Thoracic aorta (tissue), 2 donors: Measurements from ENCODE around the gene CRB1. TPM values are rescaled to one million over a fixed set of nuclear protein-coding genes. Genes with fewer than 3 reads are reported as not detected.

Source experiments
- ATAC-seq: fragments of 150-250 bp; one replicate; pipeline ENCODE4 v1.8.0; 2017; ENCODE audit warnings: low read depth; ENCODE audit not compliant: insufficient number of reproducible peaks, low FRiP score
- DNase-seq: peaks from one replicate; pipeline ENCODE4 v3.0.0-alpha.2; 2020; ENCODE audit warnings: low spot score
- H3K27ac ChIP-seq, 2 donors: fragments of 200-600 bp; sonication (generic); 1 replicate in 1 of 2; 2 replicates in 1 of 2; pipeline ENCODE4 v1.5.1; 2016; ENCODE audit warnings: mild to moderate bottlenecking in 2 of 2, moderate library complexity in 2 of 2
- H3K27me3 ChIP-seq: fragments of 200-600 bp; sonication (generic); replicated peaks from 2 replicates; pipeline ENCODE4 v1.6.0; 2016; ENCODE audit warnings: mild to moderate bottlenecking; ENCODE audit not compliant: insufficient read depth
- H3K36me3 ChIP-seq: fragments of 200-600 bp; sonication (generic); one replicate; pipeline ENCODE4 v1.5.1; 2016
- H3K4me1 ChIP-seq, 2 donors: fragments of 200-600 bp; sonication (generic); 1 replicate in 1 of 2; 2 replicates in 1 of 2; pipeline versions ENCODE4 v1.5.1 to v1.6.0; 2016; ENCODE audit warnings: low read depth in 2 of 2, mild to moderate bottlenecking in 1 of 2; ENCODE audit not compliant: control insufficient read depth in 1 of 2
- H3K4me3 ChIP-seq: fragments of 200-600 bp; sonication (generic); 2 replicates; pipeline ENCODE4 v1.5.1; 2016; ENCODE audit warnings: mild to moderate bottlenecking
- H3K9me3 ChIP-seq: fragments of 200-600 bp; sonication (generic); 2 replicates; pipeline ENCODE4 v1.5.1; 2016
- CTCF ChIP-seq: fragments of 200-600 bp; sonication (generic); IDR thresholded peaks from one replicate; pipeline ENCODE4 v1.5.1; 2019; ENCODE audit warnings: antibody characterized with exemption
- total RNA-seq, 2 donors: library from RNA; depleted of rRNA; stranded (reverse); fragments of >200 nt; gene quantifications; one replicate each; pipeline versions ENCODE4 v1.1.0 to v1.2.3, GENCODE V29; 2016

Gene CRB1
- total RNA-seq, 2 donors from 2014 or later: not detected

GRCh38 chr1:197286634-197287033, 18.6 kb downstream of the CRB1 start:
- no peak for ATAC-seq
- Histone ChIP-seq H3K36me3 (no peaks in the 10 kb centered on the region), H3K27me3 (no peaks in the 10 kb centered on the region), H3K9me3 (no peaks in the 10 kb centered on the region), H3K4me3 (no peak overlapping the region), H3K27ac (no peak overlapping the region), H3K4me1 (no peaks in the 10 kb centered on the region)
- DNase-seq: no peak
- TF ChIP-seq CTCF: no peak

GRCh38 chr1:197287863-197288262, 19.8 kb downstream of the CRB1 start:
- TF ChIP-seq CTCF: no peak
- H3K27ac ChIP-seq: no peak overlapping the region
- H3K36me3 ChIP-seq: no peaks in the 10 kb centered on the region
- H3K27me3 ChIP-seq: no peaks in the 10 kb centered on the region
- H3K4me3 ChIP-seq: no peak overlapping the region
- DNase-seq: no peak
- H3K4me1 ChIP-seq: no peaks in the 10 kb centered on the region
- no peak for ATAC-seq
- no peaks in the 10 kb centered on the region for H3K9me3 ChIP-seq

DNA sequence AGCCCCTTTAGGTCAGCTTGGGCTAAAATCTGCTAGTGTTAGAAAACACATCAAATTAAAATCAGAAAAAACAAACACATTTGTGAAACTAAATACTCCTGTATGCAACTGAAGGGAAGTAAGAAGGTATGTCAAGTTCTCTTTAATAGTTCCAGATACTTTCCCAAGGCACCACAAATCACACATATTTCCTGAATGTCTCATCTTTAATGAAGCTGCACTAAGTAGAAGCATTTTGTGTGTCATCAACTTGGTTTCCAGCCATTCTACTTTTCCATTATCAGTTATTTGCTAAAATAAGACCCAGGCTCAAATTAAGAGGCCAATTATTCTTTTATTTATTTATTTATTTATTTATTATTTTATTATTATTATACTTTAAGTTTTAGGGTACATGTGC, 34.7 kb downstream of the CRB1 start:
- Histone ChIP-seq H3K9me3 (no peaks in the 10 kb centered on the region), H3K4me1 (no peaks in the 10 kb centered on the region), H3K36me3 (no peaks in the 10 kb centered on the region), H3K27ac (no peak overlapping the region), H3K27me3 (no peaks in the 10 kb centered on the region), H3K4me3 (no peak overlapping the region)
- no peak for TF ChIP-seq CTCF
- DNase-seq (no peak), ATAC-seq (no peak)

DNA sequence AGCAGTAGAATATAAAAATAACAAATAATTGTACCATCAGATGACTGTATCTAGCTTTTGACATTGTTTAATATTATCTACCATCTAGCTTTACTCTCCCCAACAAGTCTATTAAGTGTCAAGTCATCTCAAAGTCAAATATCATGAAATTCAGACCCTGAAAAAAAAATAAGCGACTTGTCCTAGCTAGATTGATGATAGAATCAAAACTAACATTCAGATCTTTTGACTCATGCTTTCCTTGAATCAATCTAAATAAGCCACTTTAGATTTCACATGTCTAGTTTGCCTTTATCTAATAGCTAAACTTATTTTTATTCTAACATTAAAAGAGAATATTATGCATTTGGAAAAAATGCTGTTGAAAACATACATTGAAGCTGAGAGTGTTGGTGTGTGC, 35.4 kb downstream of the CRB1 start:
- Histone ChIP-seq H3K36me3 (no peaks in the 10 kb centered on the region), H3K4me1 (no peaks in the 10 kb centered on the region), H3K27ac (no peak overlapping the region), H3K9me3 (no peaks in the 10 kb centered on the region), H3K4me3 (no peak overlapping the region), H3K27me3 (no peaks in the 10 kb centered on the region)
- ATAC-seq (no peak), DNase-seq (no peak)
- no peak for TF ChIP-seq CTCF

DNA sequence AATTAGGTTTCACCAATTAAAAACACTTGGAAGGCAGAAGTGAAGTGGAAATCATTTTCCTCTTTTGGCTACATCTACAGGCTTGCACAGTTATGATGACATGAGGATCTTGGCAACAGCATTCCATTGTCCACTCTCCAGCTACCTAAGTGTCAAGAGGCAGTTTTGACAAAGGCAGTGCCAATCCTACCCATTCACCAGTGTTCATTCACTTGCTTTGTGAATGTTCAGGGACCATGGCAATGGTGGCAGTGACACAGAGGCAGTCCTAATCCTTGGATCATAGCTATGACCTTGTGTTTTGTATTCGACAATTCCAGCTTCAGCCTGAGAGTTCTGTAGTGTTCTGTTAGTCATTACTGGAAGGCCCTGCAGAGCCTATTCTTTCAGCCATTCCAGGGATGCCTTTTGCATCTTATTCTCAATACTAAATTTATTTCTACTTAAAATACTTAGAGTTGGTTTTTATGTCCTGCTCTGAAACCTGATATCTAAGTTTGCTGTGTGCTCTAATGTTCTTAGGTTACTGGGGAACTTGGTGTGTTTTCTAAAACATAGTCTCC, 36.7 kb downstream of the CRB1 start:
- no peaks in the 10 kb centered on the region for H3K27me3 ChIP-seq
- no peaks in the 10 kb centered on the region for H3K4me1 ChIP-seq
- no peak overlapping the region for H3K27ac ChIP-seq
- H3K9me3 ChIP-seq: no peaks in the 10 kb centered on the region
- TF ChIP-seq CTCF: no peak
- DNase-seq: no peak
- H3K4me3 ChIP-seq: no peak overlapping the region
- H3K36me3 ChIP-seq: no peaks in the 10 kb centered on the region
- no peak for ATAC-seq
